ENCODE results near the gene FAM20C. TPM values are rescaled to one million over a fixed set of nuclear protein-coding genes. Genes with fewer than 3 reads are reported as not detected.
"Not testable (repeated sequence)": the region's sequence is repeated elsewhere in the genome, so short reads cannot be mapped to it uniquely, and the experiment has no call there.

FAM20C gene
- total and polyA plus RNA-seq, 2 of the 8 experiments (the other 6 are each of a cell fraction or from before 2014, with no cell fraction given) = 9.5 to 34.8 TPM

DNA sequence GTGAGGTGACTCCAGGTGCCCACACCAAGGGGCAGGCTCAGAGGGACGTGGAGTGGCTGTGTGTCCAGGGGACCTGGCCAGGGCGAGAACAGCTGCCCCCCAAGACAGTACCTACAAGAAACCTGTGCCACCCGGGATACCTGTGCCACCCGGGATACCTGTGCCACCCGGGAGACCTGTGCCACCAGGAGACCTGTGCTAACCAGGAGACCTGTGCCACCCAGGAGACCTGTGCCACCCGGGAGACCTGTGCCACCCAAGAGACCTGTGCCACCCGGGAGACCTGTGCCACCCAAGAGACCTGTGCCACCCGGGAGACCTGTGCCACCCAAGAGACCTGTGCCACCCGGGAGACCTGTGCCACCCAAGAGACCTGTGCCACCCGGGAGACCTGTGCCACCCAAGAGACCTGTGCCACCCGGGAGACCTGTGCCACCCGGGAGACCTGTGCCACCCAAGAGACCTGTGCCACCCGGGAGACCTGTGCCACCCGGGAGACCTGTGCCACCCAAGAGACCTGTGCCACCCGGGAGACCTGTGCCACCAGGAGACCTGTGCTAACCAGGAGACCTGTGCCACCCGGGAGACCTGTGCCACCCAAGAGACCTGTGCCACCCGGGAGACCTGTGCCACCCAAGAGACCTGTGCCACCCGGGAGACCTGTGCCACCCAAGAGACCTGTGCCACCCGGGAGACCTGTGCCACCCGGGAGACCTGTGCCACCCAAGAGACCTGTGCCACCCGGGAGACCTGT lies 50.6 kb downstream of the FAM20C start:
- H3K56ac ChIP-seq (replicated peaks; ENCODE audit: insufficient read length, low read depth, low read length); H3K23ac ChIP-seq (ENCODE audit: insufficient read length); H3K14ac ChIP-seq (ENCODE audit: insufficient read length); H4K5ac ChIP-seq (ENCODE audit: insufficient read length, low read depth, low read length); H2BK12ac ChIP-seq (ENCODE audit: low read depth, low read length); H2BK15ac ChIP-seq (ENCODE audit: low read length); H3K4me2 ChIP-seq (ENCODE audit: insufficient read depth in 1 of 2, low read depth in 2 of 2, low read length in 2 of 2); H3K4me1 ChIP-seq (replicated peaks in 1 of 4; ENCODE audit: control insufficient read depth in 3 of 4, insufficient read depth in 4 of 4, low read length in 3 of 4); H4K8ac ChIP-seq (ENCODE audit: extremely low read depth, insufficient read depth, low read length); POLR2A ChIA-PET (ENCODE audit: partially characterized antibody); H3K18ac ChIP-seq (ENCODE audit: extremely low read depth, low read length); FAIRE-seq; H3K79me1 ChIP-seq (ENCODE audit: low read depth, low read length); H3K79me2 ChIP-seq (ENCODE audit: control insufficient read depth in 1 of 2, insufficient read depth in 2 of 2, low read length in 2 of 2); H3K4me3 ChIP-seq (ENCODE audit: extremely low read depth in 1 of 4, insufficient read depth in 2 of 4, low read depth in 3 of 4, low read length in 4 of 4); H3K27me3 ChIP-seq (replicated peaks in 1 of 4; ENCODE audit: control insufficient read depth in 3 of 4, extremely low read depth in 1 of 4, insufficient read depth in 3 of 4, low read length in 3 of 4); H2AFZ ChIP-seq (ENCODE audit: low read length); H2BK120ac ChIP-seq (replicated peaks; ENCODE audit: low read depth, low read length); H3K27ac ChIP-seq (ENCODE audit: low read depth, low read length); H3K23me2 ChIP-seq (ENCODE audit: low read depth, low read length); H2BK20ac ChIP-seq (ENCODE audit: low read length); H2BK5ac ChIP-seq (ENCODE audit: low read depth, low read length); H2AK5ac ChIP-seq (ENCODE audit: low read depth, low read length); H4K91ac ChIP-seq (replicated peaks; ENCODE audit: insufficient read length, low read length); H3K36me3 ChIP-seq (ENCODE audit: control insufficient read depth in 2 of 4, insufficient read depth in 4 of 4, low read length in 3 of 4); H3K9ac ChIP-seq (replicated peaks in 1 of 4; ENCODE audit: extremely low read depth in 1 of 4, low read depth in 3 of 4, low read length in 3 of 4); DNase-seq (ENCODE audit: low read depth in 1 of 2, low spot score in 2 of 2); H3K9me3 ChIP-seq (ENCODE audit: insufficient read depth in 2 of 2, low read depth in 1 of 2, low read length in 1 of 2); H3K4ac ChIP-seq (replicated peaks; ENCODE audit: insufficient read length, low read depth, low read length): not testable (repeated sequence)
- H4K20me1 ChIP-seq (replicated peaks in 1 of 2; ENCODE audit: control insufficient read depth in 1 of 2, insufficient read depth in 2 of 2, low read length in 2 of 2) = peaks cover 0 to 10% of the 10 kb centered on the region in 2 experiments
- CTCF ChIA-PET (ENCODE audit: partially characterized antibody) = interaction anchor here (1.2 to 1.5 kb wide), 2 partner anchors 23 to 25 kb away, joined by 3 to 4 read pairs; no protein-coding TSS in a partner anchor
- WGBS, 2 experiments (ENCODE audit: extremely low coverage in 1 of 2, insufficient coverage in 1 of 2, insufficient read length in 1 of 2, insufficient replicate concordance in 2 of 2, low coverage in 1 of 2, low lambda C conversion rate in 2 of 2, missing lambda C conversion rate in 1 of 2) = 91% methylated on average over 8 of the region's 21 CpGs; no CpG with 5 or more reads in 1 of the 2 experiments

DNA sequence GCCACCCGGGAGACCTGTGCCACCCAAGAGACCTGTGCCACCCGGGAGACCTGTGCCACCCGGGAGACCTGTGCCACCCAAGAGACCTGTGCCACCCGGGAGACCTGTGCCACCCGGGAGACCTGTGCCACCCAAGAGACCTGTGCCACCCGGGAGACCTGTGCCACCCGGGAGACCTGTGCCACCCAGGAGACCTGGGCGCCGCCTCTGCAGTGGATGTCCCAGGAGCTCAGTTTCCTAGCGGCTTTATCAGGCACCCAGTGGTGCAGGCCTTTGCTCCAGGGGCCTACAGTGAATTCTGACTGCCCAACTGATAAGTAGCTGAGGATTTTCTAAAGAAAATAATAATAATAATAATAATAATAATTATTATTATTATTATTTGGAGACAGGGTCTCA lies 51.2 kb downstream of the FAM20C start:
- H3K79me2 ChIP-seq (ENCODE audit: control insufficient read depth in 1 of 2, insufficient read depth in 2 of 2, low read length in 2 of 2); H3K23me2 ChIP-seq (ENCODE audit: low read depth, low read length); H2BK5ac ChIP-seq (ENCODE audit: low read depth, low read length); H3K36me3 ChIP-seq (ENCODE audit: control insufficient read depth in 2 of 4, insufficient read depth in 4 of 4, low read length in 3 of 4); H3K14ac ChIP-seq (ENCODE audit: insufficient read length); H3K9ac ChIP-seq (replicated peaks in 1 of 4; ENCODE audit: extremely low read depth in 1 of 4, low read depth in 3 of 4, low read length in 3 of 4); DNase-seq (ENCODE audit: low read depth in 1 of 2, low spot score in 2 of 2); H4K8ac ChIP-seq (ENCODE audit: extremely low read depth, insufficient read depth, low read length); H3K4me1 ChIP-seq (replicated peaks in 1 of 4; ENCODE audit: control insufficient read depth in 3 of 4, insufficient read depth in 4 of 4, low read length in 3 of 4); POLR2A ChIA-PET (ENCODE audit: partially characterized antibody); H3K4ac ChIP-seq (replicated peaks; ENCODE audit: insufficient read length, low read depth, low read length); H2AK5ac ChIP-seq (ENCODE audit: low read depth, low read length); H2AFZ ChIP-seq (ENCODE audit: low read length); H3K4me2 ChIP-seq (ENCODE audit: insufficient read depth in 1 of 2, low read depth in 2 of 2, low read length in 2 of 2); H3K18ac ChIP-seq (ENCODE audit: extremely low read depth, low read length); H3K9me3 ChIP-seq (ENCODE audit: insufficient read depth in 2 of 2, low read depth in 1 of 2, low read length in 1 of 2); H3K79me1 ChIP-seq (ENCODE audit: low read depth, low read length); H4K91ac ChIP-seq (replicated peaks; ENCODE audit: insufficient read length, low read length); H2BK120ac ChIP-seq (replicated peaks; ENCODE audit: low read depth, low read length); H3K23ac ChIP-seq (ENCODE audit: insufficient read length); H3K27ac ChIP-seq (ENCODE audit: low read depth, low read length); H2BK20ac ChIP-seq (ENCODE audit: low read length); H2BK12ac ChIP-seq (ENCODE audit: low read depth, low read length); H2BK15ac ChIP-seq (ENCODE audit: low read length); H4K5ac ChIP-seq (ENCODE audit: insufficient read length, low read depth, low read length); FAIRE-seq; H3K27me3 ChIP-seq (replicated peaks in 1 of 4; ENCODE audit: control insufficient read depth in 3 of 4, extremely low read depth in 1 of 4, insufficient read depth in 3 of 4, low read length in 3 of 4); H3K4me3 ChIP-seq (ENCODE audit: extremely low read depth in 1 of 4, insufficient read depth in 2 of 4, low read depth in 3 of 4, low read length in 4 of 4); H3K56ac ChIP-seq (replicated peaks; ENCODE audit: insufficient read length, low read depth, low read length): not testable (repeated sequence)
- peaks cover 0 to 10% of the 10 kb centered on the region in 2 experiments for H4K20me1 ChIP-seq (replicated peaks in 1 of 2; ENCODE audit: control insufficient read depth in 1 of 2, insufficient read depth in 2 of 2, low read length in 2 of 2)
- CTCF ChIA-PET (ENCODE audit: partially characterized antibody) = interaction anchor here (1.2 to 1.5 kb wide), 3 partner anchors 8 to 25 kb away, joined by 3 to 4 read pairs (median 3); no protein-coding TSS in a partner anchor
- 76% methylated on average over 5 of the region's 10 CpGs; no CpG with 5 or more reads in 1 of the 2 experiments for WGBS, 2 experiments (ENCODE audit: extremely low coverage in 1 of 2, insufficient coverage in 1 of 2, insufficient read length in 1 of 2, insufficient replicate concordance in 2 of 2, low coverage in 1 of 2, low lambda C conversion rate in 2 of 2, missing lambda C conversion rate in 1 of 2)
